UCSD-AML1 (cell line): ENCODE measurements around the gene PLAAT4.
"Not testable (repeated sequence)": the region's sequence is repeated elsewhere in the genome, so short reads cannot be mapped to it uniquely, and the experiment has no call there.

Experiments used
- DNase-seq: peaks from one replicate; lab custom pipeline; 2025; ENCODE audit not compliant: unreplicated experiment; lab: John Stamatoyannopoulos, UW

Gene PLAAT4

GRCh38 chr11:63510360-63511047, 26.1 kb upstream of the PLAAT4 start:
- DNase-seq, result no peak

GRCh38 chr11:63511048-63511748, 25.4 kb upstream of the PLAAT4 start:
- no peak for DNase-seq

- DNase-seq, result no peak
Observed at GRCh38 chr11:63512816-63513215, 23.8 kb upstream of the PLAAT4 start.

GRCh38 chr11:63516109-63516508, 20.5 kb upstream of the PLAAT4 start:
- no peak for DNase-seq

GRCh38 chr11:63517156-63517555, 19.5 kb upstream of the PLAAT4 start:
- DNase-seq, result no peak

GRCh38 chr11:63518548-63518947, 18.1 kb upstream of the PLAAT4 start:
- DNase-seq, result no peak

- no peak for DNase-seq
Observed at GRCh38 chr11:63520606-63521170, 15.9 kb upstream of the PLAAT4 start.

GRCh38 chr11:63521896-63522295, 14.7 kb upstream of the PLAAT4 start:
- no peak for DNase-seq

GRCh38 chr11:63523151-63523550, 13.5 kb upstream of the PLAAT4 start:
- DNase-seq, result no peak

GRCh38 chr11:63527667-63528066, 8.9 kb upstream of the PLAAT4 start:
- no peak for DNase-seq

GRCh38 chr11:63528156-63528555, 8.5 kb upstream of the PLAAT4 start:
- DNase-seq, result not testable (repeated sequence)

- DNase-seq, result not testable (repeated sequence)
Observed at GRCh38 chr11:63528729-63529278, 7.8 kb upstream of the PLAAT4 start.

GRCh38 chr11:63529373-63529772, 7.2 kb upstream of the PLAAT4 start:
- DNase-seq, result not testable (repeated sequence)

- no peak for DNase-seq
Observed at GRCh38 chr11:63530021-63530420, 6.6 kb upstream of the PLAAT4 start.

- not testable (repeated sequence) for DNase-seq
Observed at GRCh38 chr11:63531074-63531792, 5.4 kb upstream of the PLAAT4 start.

- no peak for DNase-seq
Observed at GRCh38 chr11:63532117-63532516, 4.5 kb upstream of the PLAAT4 start.

- DNase-seq, result no peak
Observed at GRCh38 chr11:63532799-63533475, 3.7 kb upstream of the PLAAT4 start.

GRCh38 chr11:63534076-63534475, 2.5 kb upstream of the PLAAT4 start:
- DNase-seq, result no peak

GRCh38 chr11:63534895-63535461, 1.6 kb upstream of the PLAAT4 start:
- no peak for DNase-seq

GRCh38 chr11:63535734-63536133, 874 bp upstream of the PLAAT4 start:
- DNase-seq, result no peak
